Stimulated activated naive CD8-positive, alpha-beta T cell treated with anti-CD3 and anti-CD28 coated beads, Interleukin-15, Interleukin-2, amounts not matched to agents 100 ng/mL and 50 ng/mL, for 24 hours (primary cell): ENCODE data around the gene PROS1.
"Not testable (repeated sequence)": the region's sequence is repeated elsewhere in the genome, so short reads cannot be mapped to it uniquely, and the experiment has no call there.

ENCODE experiments used
- H3K27ac Mint-ChIP-seq: one replicate; pipeline ENCODE4 v1.8.0; 2021; ENCODE audit warnings: mild to moderate bottlenecking, mixed read lengths
- H3K27me3 Mint-ChIP-seq: one replicate; pipeline ENCODE4 v1.8.0; 2021; ENCODE audit warnings: mixed read lengths
- H3K36me3 Mint-ChIP-seq: one replicate; pipeline ENCODE4 v1.8.0; 2021; ENCODE audit warnings: low read depth, mixed read lengths
- H3K4me1 Mint-ChIP-seq: one replicate; pipeline ENCODE4 v1.8.0; 2021; ENCODE audit warnings: low read depth, mixed read lengths
- H3K4me3 Mint-ChIP-seq: one replicate; pipeline ENCODE4 v1.8.0; 2021; ENCODE audit warnings: mild to moderate bottlenecking, mixed read lengths
- H3K9me3 Mint-ChIP-seq: one replicate; pipeline ENCODE4 v1.8.0; 2021; ENCODE audit warnings: mixed read lengths

The PROS1 gene

GRCh38 chr3:93988764-93989163, 15.1 kb upstream of the PROS1 start:
- Mint-ChIP-seq H3K4me3 (no peak overlapping the region), H3K9me3 (no peaks in the 10 kb centered on the region), H3K4me1 (peaks cover 1% of the 10 kb centered on the region), H3K36me3 (no peaks in the 10 kb centered on the region), H3K27ac (no peak overlapping the region), H3K27me3 (no peaks in the 10 kb centered on the region)

DNA sequence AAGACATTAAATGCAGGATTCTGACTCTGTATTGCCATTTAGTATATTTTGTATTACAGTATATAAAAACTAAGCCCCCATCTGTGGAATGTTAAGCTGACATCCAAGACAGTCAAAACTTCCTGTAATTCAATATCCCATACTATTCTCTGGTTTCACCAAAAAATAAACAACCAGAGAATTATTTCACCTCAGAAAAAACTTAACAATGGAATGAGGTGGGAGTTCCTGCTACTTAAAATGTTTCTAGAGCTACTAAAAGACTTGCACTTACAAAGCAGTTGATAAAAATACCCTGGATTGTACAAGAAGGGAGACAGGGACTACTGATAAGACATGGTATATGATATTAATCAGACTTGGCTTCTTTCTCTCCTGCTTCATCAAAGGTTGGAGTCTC, 14.6 kb upstream of the PROS1 start:
- Mint-ChIP-seq H3K36me3 (no peaks in the 10 kb centered on the region), H3K9me3 (no peaks in the 10 kb centered on the region), H3K27me3 (no peaks in the 10 kb centered on the region), H3K27ac (no peak overlapping the region), H3K4me3 (no peak overlapping the region), H3K4me1 (no peaks in the 10 kb centered on the region)

GRCh38 chr3:93984618-93985017, 10.9 kb upstream of the PROS1 start:
- no peaks in the 10 kb centered on the region for H3K36me3 Mint-ChIP-seq
- no peak overlapping the region for H3K27ac Mint-ChIP-seq
- H3K4me3 Mint-ChIP-seq, result no peak overlapping the region
- no peaks in the 10 kb centered on the region for H3K9me3 Mint-ChIP-seq
- H3K4me1 Mint-ChIP-seq, result peaks cover 20% of the 10 kb centered on the region
- no peaks in the 10 kb centered on the region for H3K27me3 Mint-ChIP-seq

DNA sequence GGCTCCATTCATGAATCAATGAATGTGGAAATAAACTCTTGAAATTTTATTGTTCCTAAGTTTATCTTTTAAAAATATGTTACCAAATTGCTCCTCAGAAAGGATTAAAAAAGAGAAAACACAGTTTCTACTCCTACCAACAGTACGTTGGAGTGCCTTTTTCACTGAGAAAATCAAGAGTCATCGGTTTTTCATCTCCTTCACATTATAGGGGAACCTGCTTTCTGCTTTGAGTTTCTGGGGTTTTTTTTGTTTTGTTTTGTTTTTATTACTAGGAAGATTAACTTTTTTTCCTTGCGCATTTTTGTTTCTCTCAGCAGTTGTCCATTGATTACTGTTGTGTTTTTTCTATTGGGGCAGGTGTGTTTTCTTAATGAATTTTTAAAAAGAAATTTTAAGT, 9.7 kb upstream of the PROS1 start:
- Mint-ChIP-seq H3K27me3 (no peaks in the 10 kb centered on the region), H3K9me3 (no peaks in the 10 kb centered on the region), H3K4me3 (no peak overlapping the region), H3K36me3 (no peaks in the 10 kb centered on the region), H3K4me1 (peaks cover 25% of the 10 kb centered on the region), H3K27ac (no peak overlapping the region)

- Mint-ChIP-seq H3K27ac (no peak overlapping the region), H3K27me3 (no peaks in the 10 kb centered on the region), H3K9me3 (no peaks in the 10 kb centered on the region), H3K4me3 (peak overlapping the region; percentile 86), H3K4me1 (peaks cover 25% of the 10 kb centered on the region), H3K36me3 (no peaks in the 10 kb centered on the region)
Observed at GRCh38 chr3:93981649-93982048, 8.0 kb upstream of the PROS1 start.

DNA sequence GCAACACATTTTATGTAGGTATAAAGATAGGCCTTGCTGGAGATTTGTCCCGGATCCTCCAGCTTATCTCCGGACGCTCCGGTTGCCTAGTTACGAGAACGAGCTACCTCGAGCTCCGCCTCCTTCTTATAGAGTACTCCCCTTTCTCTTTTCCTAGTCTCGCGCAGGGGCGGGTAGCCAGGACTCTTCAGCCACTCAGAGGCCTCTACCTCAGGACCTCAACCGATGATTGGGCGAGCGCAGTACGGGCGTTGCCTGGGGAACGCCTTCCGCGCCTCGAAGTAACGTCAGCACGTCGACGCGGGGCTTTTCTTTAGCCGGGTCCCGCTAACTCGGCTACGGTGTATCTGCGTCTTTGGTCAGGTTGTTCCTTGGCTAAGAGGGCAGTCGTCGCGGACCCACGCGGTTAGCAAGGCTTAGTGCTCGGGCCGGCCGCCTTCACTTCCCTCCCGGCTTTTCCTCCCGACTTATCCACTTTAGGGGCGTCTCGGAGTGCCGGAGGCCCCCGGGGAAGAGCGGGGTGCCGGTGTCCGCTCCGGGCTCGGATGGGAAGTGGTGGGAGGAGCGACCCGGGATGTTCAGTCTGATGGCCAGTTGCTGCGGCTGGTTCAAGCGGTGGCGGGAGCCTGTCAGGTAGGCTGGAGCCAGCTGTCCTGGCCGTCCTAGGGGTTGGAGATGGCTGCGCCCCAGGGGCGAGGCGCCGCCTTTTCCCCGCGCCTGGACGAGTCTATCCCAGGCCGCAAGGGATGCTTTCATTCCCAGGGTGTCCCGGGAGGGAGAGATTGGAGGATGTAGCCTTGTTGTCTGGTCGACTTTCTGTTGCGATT, 6.4 kb upstream of the PROS1 start, which contains the start of gene ARL13B:
Gene ARL13B, plus strand, starts transcription at position 306 of the 827 bp plus-strand sequence. Its CDS starts 269 bp downstream, at position 575.
- Mint-ChIP-seq H3K4me1 (peaks cover 25% of the 10 kb centered on the region), H3K27me3 (peaks cover 4% of the 10 kb centered on the region)

DNA sequence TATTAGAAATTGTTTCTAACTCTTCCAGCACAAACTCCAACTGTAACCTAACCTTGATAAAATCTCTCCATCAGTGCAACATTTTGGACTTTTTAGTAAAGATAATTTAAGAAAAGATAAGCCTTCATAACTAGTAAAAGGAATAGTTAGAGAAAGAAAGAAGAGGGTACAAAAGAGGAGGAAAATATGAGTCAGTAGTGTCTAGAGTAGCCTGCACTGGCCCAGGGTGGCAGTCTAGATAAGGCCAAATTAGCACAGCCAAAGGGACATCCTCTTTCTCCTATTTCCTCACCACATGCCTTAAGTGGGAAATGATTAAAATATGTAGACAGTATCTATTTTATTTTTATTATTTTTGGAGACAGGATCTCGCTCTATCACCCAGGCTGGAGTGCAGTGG, 3.7 kb downstream of the PROS1 start:
- Mint-ChIP-seq H3K36me3 (no peaks in the 10 kb centered on the region), H3K27ac (no peak overlapping the region), H3K27me3 (peaks cover 12% of the 10 kb centered on the region), H3K9me3 (no peaks in the 10 kb centered on the region), H3K4me1 (peaks cover 11% of the 10 kb centered on the region), H3K4me3 (no peak overlapping the region)

More for the DNA sequence above, 6.4 kb upstream of the PROS1 start, which contains the start of gene ARL13B:
- H3K9me3 Mint-ChIP-seq, result no peaks in the 10 kb centered on the region
- H3K27ac Mint-ChIP-seq, result peak within 1 kb of the TSS; percentile 58
- peak within 1 kb of the TSS; percentile 86 for H3K4me3 Mint-ChIP-seq
- H3K36me3 Mint-ChIP-seq, result no peaks in the 10 kb centered on the region

GRCh38 chr3:93969443-93969842, 4.3 kb downstream of the PROS1 start:
- peaks cover 11% of the 10 kb centered on the region for H3K4me1 Mint-ChIP-seq
- H3K27me3 Mint-ChIP-seq, result peaks cover 12% of the 10 kb centered on the region
- H3K36me3 Mint-ChIP-seq, result no peaks in the 10 kb centered on the region
- H3K4me3 Mint-ChIP-seq, result no peak overlapping the region
- no peak overlapping the region for H3K27ac Mint-ChIP-seq
- H3K9me3 Mint-ChIP-seq, result no peaks in the 10 kb centered on the region

GRCh38 chr3:93965106-93965505, 8.6 kb downstream of the PROS1 start:
- H3K27me3 Mint-ChIP-seq, H3K36me3 Mint-ChIP-seq, H3K27ac Mint-ChIP-seq, H3K4me1 Mint-ChIP-seq, H3K9me3 Mint-ChIP-seq, H3K4me3 Mint-ChIP-seq: not testable (repeated sequence)

GRCh38 chr3:93962798-93963197, 10.9 kb downstream of the PROS1 start:
- Mint-ChIP-seq H3K27me3 (peaks cover 6% of the 10 kb centered on the region), H3K9me3 (no peaks in the 10 kb centered on the region), H3K4me1 (no peaks in the 10 kb centered on the region), H3K4me3 (no peak overlapping the region), H3K36me3 (no peaks in the 10 kb centered on the region), H3K27ac (no peak overlapping the region)

- no peak overlapping the region for H3K4me3 Mint-ChIP-seq
- H3K27me3 Mint-ChIP-seq, result peaks cover 8% of the 10 kb centered on the region
- H3K4me1 Mint-ChIP-seq, result no peaks in the 10 kb centered on the region
- H3K36me3 Mint-ChIP-seq, result no peaks in the 10 kb centered on the region
- no peak overlapping the region for H3K27ac Mint-ChIP-seq
- H3K9me3 Mint-ChIP-seq, result no peaks in the 10 kb centered on the region
Observed at GRCh38 chr3:93961489-93961888, 12.2 kb downstream of the PROS1 start.

DNA sequence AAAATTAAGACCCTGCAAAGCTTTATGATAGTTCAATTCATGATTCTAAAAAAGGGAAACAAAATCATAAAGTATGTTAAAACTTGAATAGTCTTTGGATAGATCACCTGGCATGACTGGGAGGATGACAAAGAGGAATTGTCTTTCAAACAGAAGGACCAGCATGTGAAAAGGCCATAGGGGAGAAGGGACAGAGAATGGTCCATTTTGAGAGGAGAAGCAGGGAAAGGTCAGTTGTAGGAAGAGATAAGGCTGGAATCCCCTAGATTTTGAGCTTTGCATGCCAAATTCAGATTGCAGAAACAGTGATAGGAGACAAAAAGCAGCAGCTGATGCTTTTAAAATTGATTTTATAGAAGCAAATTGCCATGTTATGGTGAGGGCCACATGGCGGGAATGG, 12.7 kb downstream of the PROS1 start:
- Mint-ChIP-seq H3K27ac (no peak overlapping the region), H3K4me1 (no peaks in the 10 kb centered on the region), H3K4me3 (no peak overlapping the region), H3K36me3 (no peaks in the 10 kb centered on the region), H3K9me3 (no peaks in the 10 kb centered on the region), H3K27me3 (peaks cover 8% of the 10 kb centered on the region)

- H3K9me3 Mint-ChIP-seq, H3K36me3 Mint-ChIP-seq, H3K4me3 Mint-ChIP-seq, H3K4me1 Mint-ChIP-seq, H3K27ac Mint-ChIP-seq: not testable (repeated sequence)
- H3K27me3 Mint-ChIP-seq, result peaks cover 40% of the 10 kb centered on the region
Observed at GRCh38 chr3:93949958-93950357, 23.7 kb downstream of the PROS1 start.

DNA sequence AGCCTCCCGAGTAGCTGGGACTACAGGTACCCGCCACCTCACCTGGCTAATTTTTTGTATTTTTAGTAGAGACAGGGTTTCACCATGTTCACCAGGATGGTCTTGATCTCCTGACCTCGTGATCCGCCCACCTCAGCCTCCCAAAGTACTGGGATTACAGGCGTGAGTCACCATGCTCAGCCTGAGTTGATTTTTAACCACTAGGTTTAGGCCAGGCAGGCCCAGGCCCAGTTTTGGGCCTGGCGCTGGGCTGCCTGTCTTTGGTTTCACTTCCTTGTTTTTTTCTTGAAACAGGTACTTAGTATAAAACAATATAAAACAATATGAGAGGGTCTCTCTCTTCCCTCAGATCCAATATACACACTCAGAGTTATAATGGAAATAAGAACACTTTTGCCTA, 36.2 kb downstream of the PROS1 start:
- not testable (repeated sequence) for H3K4me1 Mint-ChIP-seq, H3K4me3 Mint-ChIP-seq, H3K9me3 Mint-ChIP-seq, H3K27me3 Mint-ChIP-seq, H3K27ac Mint-ChIP-seq, H3K36me3 Mint-ChIP-seq

- Mint-ChIP-seq H3K36me3 (no peaks in the 10 kb centered on the region), H3K4me1 (no peaks in the 10 kb centered on the region), H3K4me3 (no peak overlapping the region), H3K9me3 (no peaks in the 10 kb centered on the region), H3K27me3 (no peaks in the 10 kb centered on the region), H3K27ac (no peak overlapping the region)
Observed at GRCh38 chr3:93936549-93936948, 37.1 kb downstream of the PROS1 start.
